Mesenchymal stem cell (in vitro differentiated cells and primary cell): Measurements from ENCODE around the gene PKP4.

Experiments
- DNase-seq: peaks from one replicate; pipeline ENCODE4 v3.0.0-alpha.2; 2013
- H2AFZ ChIP-seq: one replicate; pipeline ENCODE4 v1.6.1; 2013; ENCODE audit warnings: low read depth, mild to moderate bottlenecking, control low read depth, inconsistent platforms, low read length, moderate library complexity
- H2AK5ac ChIP-seq: 2 replicates; pipeline ENCODE4 v1.6.1; 2013; ENCODE audit warnings: low read length, moderate library complexity, mild to moderate bottlenecking, inconsistent platforms; ENCODE audit not compliant: severe bottlenecking
- H2BK120ac ChIP-seq: one replicate; pipeline ENCODE4 v1.6.1; 2013; ENCODE audit warnings: low read depth, mild to moderate bottlenecking, inconsistent platforms, low read length, moderate library complexity
- H2BK12ac ChIP-seq, 2 experiments: one replicate each; pipeline ENCODE4 v1.6.1; 2013; ENCODE audit warnings: inconsistent platforms in 2 of 2, low read length in 2 of 2, mild to moderate bottlenecking in 2 of 2, moderate library complexity in 2 of 2, control low read depth in 1 of 2
- H2BK15ac ChIP-seq: one replicate; pipeline ENCODE4 v1.6.1; 2013; ENCODE audit warnings: mild to moderate bottlenecking, low read depth, inconsistent platforms; ENCODE audit not compliant: poor library complexity, severe bottlenecking
- H2BK5ac ChIP-seq: 2 replicates; pipeline ENCODE4 v1.6.1; 2013; ENCODE audit warnings: low read depth, mild to moderate bottlenecking, low read length, control low read depth, inconsistent platforms; ENCODE audit not compliant: poor library complexity, severe bottlenecking
- H3K14ac ChIP-seq, 2 experiments: one replicate each; pipeline ENCODE4 v1.6.1; 2013; ENCODE audit warnings: inconsistent platforms in 2 of 2, low read length in 2 of 2, control low read depth in 1 of 2, mild to moderate bottlenecking in 1 of 2, moderate library complexity in 1 of 2
- H3K18ac ChIP-seq, 2 experiments: one replicate each; pipeline ENCODE4 v1.6.1; 2013; ENCODE audit warnings: inconsistent platforms in 2 of 2, low read length in 2 of 2, control low read depth in 1 of 2, low read depth in 1 of 2, mild to moderate bottlenecking in 1 of 2
- H3K23ac ChIP-seq, 2 experiments: one replicate each; pipeline ENCODE4 v1.6.1; 2013; ENCODE audit warnings: inconsistent platforms in 2 of 2, low read length in 2 of 2, mild to moderate bottlenecking in 2 of 2, moderate library complexity in 2 of 2, control low read depth in 1 of 2
- H3K27ac ChIP-seq: 2 replicates; pipeline ENCODE4 v1.5.1; 2013; ENCODE audit warnings: mild to moderate bottlenecking, moderate library complexity, low read length, control low read depth, inconsistent platforms; ENCODE audit not compliant: poor library complexity, severe bottlenecking
- H3K27me3 ChIP-seq, 2 experiments: 2 replicates each; pipeline versions ENCODE4 v1.6.1 to v1.7.0; 2013; ENCODE audit warnings: low read length in 2 of 2, mild to moderate bottlenecking in 2 of 2, moderate library complexity in 2 of 2, control low read depth in 1 of 2, inconsistent platforms in 1 of 2; ENCODE audit not compliant: control insufficient read depth in 1 of 2, insufficient read depth in 1 of 2
- H3K36me3 ChIP-seq, 2 experiments: 2 replicates each; pipeline versions ENCODE4 v1.6.1 to v1.7.0; 2013; ENCODE audit warnings: low read length in 2 of 2, control low read depth in 1 of 2, inconsistent platforms in 1 of 2, low read depth in 1 of 2, mild to moderate bottlenecking in 1 of 2; ENCODE audit not compliant: insufficient read depth in 2 of 2, control insufficient read depth in 1 of 2
- H3K4ac ChIP-seq, 2 experiments: one replicate each; pipeline ENCODE4 v1.6.1; 2013; ENCODE audit warnings: inconsistent platforms in 2 of 2, low read length in 2 of 2, mild to moderate bottlenecking in 2 of 2, moderate library complexity in 2 of 2, control low read depth in 1 of 2, low read depth in 1 of 2
- H3K4me1 ChIP-seq: 2 replicates; pipeline ENCODE4 v1.6.1; 2013; ENCODE audit warnings: low read depth, low read length, control low read depth; ENCODE audit not compliant: control insufficient read depth, insufficient read depth
- H3K4me2 ChIP-seq: 2 replicates; pipeline ENCODE4 v1.6.1; 2013; ENCODE audit warnings: low read length, mild to moderate bottlenecking, inconsistent platforms; ENCODE audit not compliant: poor library complexity, severe bottlenecking
- H3K4me3 ChIP-seq, 2 experiments: 2 replicates each; pipeline versions ENCODE4 v1.5.1 to v1.7.0; 2013; ENCODE audit warnings: low read length in 2 of 2, mild to moderate bottlenecking in 2 of 2, control low read depth in 1 of 2, low read depth in 1 of 2; ENCODE audit not compliant: insufficient read depth in 1 of 2
- H3K79me1 ChIP-seq: replicated peaks from 2 replicates; pipeline ENCODE4 v1.6.1; 2013; ENCODE audit warnings: mild to moderate bottlenecking, control low read depth, low read length, inconsistent platforms; ENCODE audit not compliant: poor library complexity, severe bottlenecking
- H3K9ac ChIP-seq: 2 replicates; pipeline ENCODE4 v1.7.0; 2013; ENCODE audit warnings: mild to moderate bottlenecking, low read length, moderate library complexity
- H3K9me3 ChIP-seq: 2 replicates; pipeline ENCODE4 v1.7.0; 2013; ENCODE audit warnings: mild to moderate bottlenecking, low read length; ENCODE audit not compliant: control insufficient read depth
- H4K8ac ChIP-seq: one replicate; pipeline ENCODE4 v1.6.1; 2013; ENCODE audit warnings: inconsistent platforms, mild to moderate bottlenecking, low read length, moderate library complexity
- H4K91ac ChIP-seq: one replicate; pipeline ENCODE4 v1.6.1; 2013; ENCODE audit warnings: mild to moderate bottlenecking, low read length, inconsistent platforms
- WGBS: methylation state at CpG from one replicate; pipeline ENCODE4 v1.1.7; 2013; ENCODE audit warnings: mixed read lengths; 5-methylcytosine and 5-hydroxymethylcytosine counted together

PKP4 gene

GRCh38 chr2:158723921-158724802 lies 267.4 kb downstream of the PKP4 start:
- Histone ChIP-seq H3K36me3 (no peaks in the 10 kb centered on the region), H3K4me2 (no peak overlapping the region), H3K18ac (peak overlapping the region in 1 of 2 experiments; percentile 51), H3K4me3 (no peak overlapping the region), H2AK5ac (peak overlapping the region; percentile 83), H3K9me3 (no peaks in the 10 kb centered on the region), H2BK120ac (no peak overlapping the region), H2AFZ (no peak overlapping the region), H4K91ac (peak overlapping the region; percentile 59), H2BK12ac (peak overlapping the region in 1 of 2 experiments; percentile 78), H3K27me3 (peaks cover 0 to 35% of the 10 kb centered on the region in 2 experiments), H3K9ac (no peak overlapping the region), H2BK5ac (no peak overlapping the region), H4K8ac (peak overlapping the region; percentile 50), H3K14ac (no peak overlapping the region), H3K4ac (peak overlapping the region in 1 of 2 experiments; percentile 54), H3K23ac (peak overlapping the region in 1 of 2 experiments; percentile 46), H2BK15ac (peak overlapping the region; percentile 62), H3K79me1 (no peaks in the 10 kb centered on the region), H3K4me1 (peaks cover 26% of the 10 kb centered on the region), H3K27ac (no peak overlapping the region)
- 49% methylated on average over 12 of the region's 12 CpGs for WGBS
- DNase-seq = peak; percentile 75

GRCh38 chr2:158724803-158725381 lies 268.1 kb downstream of the PKP4 start:
- 71% methylated on average over 8 of the region's 8 CpGs for WGBS
- peak; percentile 40 for DNase-seq
- Histone ChIP-seq H3K18ac (peak overlapping the region in 1 of 2 experiments; percentile 51), H3K4ac (no peak overlapping the region), H2BK5ac (no peak overlapping the region), H3K4me3 (no peak overlapping the region), H3K9me3 (no peaks in the 10 kb centered on the region), H3K14ac (no peak overlapping the region), H3K9ac (no peak overlapping the region), H4K8ac (no peak overlapping the region), H3K27me3 (peaks cover 0 to 35% of the 10 kb centered on the region in 2 experiments), H3K4me1 (peaks cover 31% of the 10 kb centered on the region), H2BK15ac (peak overlapping the region; percentile 62), H4K91ac (peak overlapping the region; percentile 59), H2AFZ (no peak overlapping the region), H3K23ac (no peak overlapping the region), H3K27ac (no peak overlapping the region), H3K36me3 (no peaks in the 10 kb centered on the region), H2BK12ac (peak overlapping the region in 1 of 2 experiments; percentile 78), H2AK5ac (no peak overlapping the region), H3K4me2 (no peak overlapping the region), H3K79me1 (no peaks in the 10 kb centered on the region), H2BK120ac (no peak overlapping the region)

GRCh38 chr2:158725441-158725891 lies 268.7 kb downstream of the PKP4 start:
- no peaks in the 10 kb centered on the region for H3K9me3 ChIP-seq
- H3K4ac ChIP-seq = no peak overlapping the region
- H3K27ac ChIP-seq = no peak overlapping the region
- peaks cover 37% of the 10 kb centered on the region for H3K4me1 ChIP-seq
- no peak overlapping the region for H2AK5ac ChIP-seq
- H3K4me2 ChIP-seq = no peak overlapping the region
- no peak overlapping the region for H3K23ac ChIP-seq
- no peaks in the 10 kb centered on the region for H3K79me1 ChIP-seq
- no peak overlapping the region for H3K4me3 ChIP-seq
- no peak overlapping the region for H2AFZ ChIP-seq
- H4K91ac ChIP-seq = no peak overlapping the region
- no peak overlapping the region for H2BK120ac ChIP-seq
- no peak overlapping the region for H2BK15ac ChIP-seq
- no peak for DNase-seq
- no peak overlapping the region for H3K14ac ChIP-seq
- no peak overlapping the region for H3K9ac ChIP-seq
- peaks cover 0 to 32% of the 10 kb centered on the region in 2 experiments for H3K27me3 ChIP-seq
- no peaks in the 10 kb centered on the region for H3K36me3 ChIP-seq
- H2BK12ac ChIP-seq = no peak overlapping the region
- no peak overlapping the region for H4K8ac ChIP-seq
- H3K18ac ChIP-seq = no peak overlapping the region
- 88% methylated on average over 7 of the region's 7 CpGs for WGBS
- H2BK5ac ChIP-seq = no peak overlapping the region

- no peaks in the 10 kb centered on the region for H3K9me3 ChIP-seq
- no peak for DNase-seq
- H3K23ac ChIP-seq = no peak overlapping the region
- H3K9ac ChIP-seq = no peak overlapping the region
- H2BK5ac ChIP-seq = no peak overlapping the region
- H3K18ac ChIP-seq = no peak overlapping the region
- H3K4me1 ChIP-seq = peaks cover 41% of the 10 kb centered on the region
- H4K91ac ChIP-seq = no peak overlapping the region
- H3K4ac ChIP-seq = no peak overlapping the region
- no peak overlapping the region for H3K14ac ChIP-seq
- no peak overlapping the region for H2BK12ac ChIP-seq
- no peak overlapping the region for H3K4me3 ChIP-seq
- no peak overlapping the region for H2AK5ac ChIP-seq
- H4K8ac ChIP-seq = no peak overlapping the region
- peaks cover 0 to 44% of the 10 kb centered on the region in 2 experiments for H3K27me3 ChIP-seq
- H2AFZ ChIP-seq = no peak overlapping the region
- H2BK120ac ChIP-seq = no peak overlapping the region
- H3K4me2 ChIP-seq = no peak overlapping the region
- H3K36me3 ChIP-seq = no peaks in the 10 kb centered on the region
- no peaks in the 10 kb centered on the region for H3K79me1 ChIP-seq
- 69% methylated on average over 6 of the region's 8 CpGs for WGBS
- no peak overlapping the region for H2BK15ac ChIP-seq
- no peak overlapping the region for H3K27ac ChIP-seq
Observed at GRCh38 chr2:158726911-158727592, 270.3 kb downstream of the PKP4 start.
